ENCODE data around the gene TAL2.
"Not testable (repeated sequence)": the region's sequence is repeated elsewhere in the genome, so short reads cannot be mapped to it uniquely, and the experiment has no call there.

The TAL2 gene

DNA sequence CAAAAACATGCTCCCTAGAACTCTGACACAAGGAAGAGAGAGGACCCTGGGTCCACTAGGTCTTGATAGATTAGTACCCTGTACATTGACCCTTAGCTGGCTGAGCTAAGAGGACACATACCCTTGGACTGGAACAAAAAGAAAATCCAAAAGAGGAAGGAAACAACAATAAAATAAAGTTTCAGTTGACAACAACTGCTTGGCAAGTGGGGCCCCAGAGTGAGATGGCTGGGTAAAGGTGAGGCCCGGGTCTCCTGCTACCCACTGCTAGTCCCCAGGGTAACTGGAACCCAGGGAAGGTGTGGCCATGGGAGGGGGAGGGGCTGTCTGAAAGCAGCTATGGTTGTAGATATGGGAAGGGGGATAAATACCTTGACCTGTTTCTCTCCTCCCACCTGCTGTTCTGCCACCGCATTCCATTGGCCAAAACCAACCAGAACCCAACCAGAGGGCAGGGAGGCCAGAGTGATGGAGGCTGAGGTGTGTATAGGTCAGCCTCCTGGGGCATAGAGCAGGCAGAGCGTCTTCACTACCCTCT is 11.7 kb downstream of the TAL2 start:
- DNase-seq (ENCODE audit: low read depth, low spot score): no peak

- DNase-seq (ENCODE audit: low read depth, low spot score): no peak
Observed at GRCh38 chr9:105676351-105676923, 14.2 kb downstream of the TAL2 start.

GRCh38 chr9:105678163-105678562 is 15.9 kb downstream of the TAL2 start:
- DNase-seq (ENCODE audit: low read depth, low spot score): no peak

DNA sequence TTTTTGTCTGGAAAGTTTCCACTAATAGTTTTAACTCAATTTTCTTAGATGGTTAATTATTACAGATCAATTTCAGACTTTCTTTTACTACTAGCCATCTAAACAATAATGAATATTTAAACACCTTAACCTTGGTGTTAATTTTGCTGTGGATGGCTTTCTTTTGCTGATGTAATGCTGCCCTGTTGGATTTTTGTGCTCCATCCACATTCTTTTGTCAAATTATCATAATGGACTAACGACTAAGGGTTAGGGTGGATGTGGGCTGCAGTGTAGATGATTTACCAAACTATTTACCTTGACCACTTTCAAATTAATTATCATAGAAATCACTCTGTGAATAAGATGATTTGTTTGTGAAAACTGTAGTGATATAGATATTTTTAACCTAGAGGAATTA is 16.5 kb downstream of the TAL2 start:
- DNase-seq (ENCODE audit: low read depth, low spot score): no peak

- no peak for DNase-seq (ENCODE audit: low read depth, low spot score)
Observed at GRCh38 chr9:105679257-105680022, 17.2 kb downstream of the TAL2 start.

- DNase-seq (ENCODE audit: low read depth, low spot score): no peak
Observed at GRCh38 chr9:105681313-105681712, 19.1 kb downstream of the TAL2 start.

DNA sequence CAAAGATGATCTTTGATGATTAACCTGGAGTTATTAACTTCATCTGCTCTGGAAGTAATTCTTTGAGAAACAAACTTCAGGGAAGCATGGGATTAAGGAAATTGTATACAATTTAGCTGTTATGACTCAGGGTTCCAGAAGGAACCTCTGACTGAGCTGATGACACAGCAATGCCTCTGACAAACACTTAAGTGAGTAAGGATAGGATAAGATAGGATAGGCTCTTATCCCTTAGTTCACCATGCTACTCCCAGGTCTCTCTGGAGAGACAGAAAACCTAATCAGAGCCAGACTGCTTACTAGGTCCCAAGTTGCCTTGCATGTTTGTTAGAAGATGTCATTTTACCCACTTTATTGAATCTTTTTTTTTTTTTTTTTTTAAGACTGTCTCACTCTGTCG is 19.5 kb downstream of the TAL2 start:
- DNase-seq (ENCODE audit: low read depth, low spot score): no peak

DNA sequence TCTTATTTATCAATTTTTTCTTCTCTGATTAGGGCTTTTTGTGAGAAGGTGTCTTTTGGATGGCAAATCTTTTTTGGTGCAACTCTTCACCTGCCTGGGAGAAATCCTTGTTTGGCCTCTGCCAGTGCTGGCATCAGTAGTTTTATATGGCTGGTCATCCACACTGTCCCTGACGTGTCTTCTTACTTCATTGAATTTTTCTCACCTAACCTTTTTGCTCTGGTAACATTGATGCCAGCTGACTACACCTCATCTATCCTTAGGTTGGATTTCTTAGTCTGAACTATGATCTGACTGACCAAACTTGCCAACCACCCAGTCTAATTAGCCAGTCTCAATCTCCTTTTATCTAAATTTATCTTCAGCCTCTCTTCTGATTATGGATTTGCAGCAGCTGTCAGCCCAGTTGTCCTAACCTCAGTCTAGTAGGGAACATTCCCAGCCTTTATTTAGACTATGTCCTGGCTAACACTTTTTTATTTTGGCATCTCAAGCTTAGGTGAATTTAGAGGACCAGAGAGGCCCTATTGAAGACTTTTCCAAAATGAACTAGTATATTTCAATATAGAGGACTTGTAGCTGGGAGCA is 21.5 kb downstream of the TAL2 start:
- DNase-seq (ENCODE audit: low read depth, low spot score): no peak

DNA sequence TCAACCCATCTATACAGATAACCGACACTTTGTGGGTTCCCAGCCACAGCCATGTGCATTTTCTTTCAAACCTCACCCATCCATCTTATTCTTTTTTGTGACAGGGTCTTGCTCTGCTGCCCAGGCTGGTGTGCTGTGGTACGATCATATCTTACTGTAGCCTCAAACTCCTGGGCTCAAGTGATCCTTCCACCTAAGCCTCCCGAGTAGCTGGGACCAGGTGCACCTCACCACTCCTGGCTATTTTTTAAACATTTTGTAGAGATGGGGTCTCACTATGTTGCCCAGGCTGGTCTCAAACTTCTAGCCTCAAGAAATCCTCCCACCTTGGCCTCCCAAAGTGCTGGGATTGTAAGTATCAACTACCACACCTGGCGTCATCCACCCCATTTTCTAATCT is 24.7 kb downstream of the TAL2 start:
- DNase-seq (ENCODE audit: low read depth, low spot score): no peak

DNA sequence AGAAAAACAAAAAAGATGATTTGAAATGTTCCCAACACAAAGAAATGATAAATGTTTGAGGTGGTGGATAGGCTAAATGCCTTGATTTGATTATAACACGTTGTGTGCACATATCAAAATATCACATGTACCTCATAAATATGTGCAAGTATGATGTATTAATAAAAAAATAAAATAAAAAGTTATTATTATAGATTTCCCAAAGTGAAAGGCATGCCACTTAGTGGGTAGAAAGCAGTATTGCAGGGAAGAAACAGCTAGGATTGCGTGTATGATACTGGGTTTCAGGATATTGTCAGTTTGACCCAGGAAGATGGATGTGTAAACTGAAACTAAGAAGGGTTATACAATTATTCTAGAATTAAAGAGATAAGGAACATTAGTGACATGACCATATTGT is 28.5 kb downstream of the TAL2 start:
- DNase-seq (ENCODE audit: low read depth, low spot score): no peak

GRCh38 chr9:105693435-105694189 is 31.4 kb downstream of the TAL2 start:
- peak; percentile 27 for DNase-seq (ENCODE audit: low read depth, low spot score)

GRCh38 chr9:105694190-105694847 is 32.1 kb downstream of the TAL2 start, which contains the start of gene TMEM38B:
Gene TMEM38B, plus strand, starts transcription at chr9:105694541. Its CDS starts 120 bp downstream, at chr9:105694661.
- DNase-seq (ENCODE audit: low read depth, low spot score): peak; percentile 83

- peak; percentile 71 for DNase-seq (ENCODE audit: low read depth, low spot score)
Observed at GRCh38 chr9:105694848-105695581, 32.8 kb downstream of the TAL2 start.

DNA sequence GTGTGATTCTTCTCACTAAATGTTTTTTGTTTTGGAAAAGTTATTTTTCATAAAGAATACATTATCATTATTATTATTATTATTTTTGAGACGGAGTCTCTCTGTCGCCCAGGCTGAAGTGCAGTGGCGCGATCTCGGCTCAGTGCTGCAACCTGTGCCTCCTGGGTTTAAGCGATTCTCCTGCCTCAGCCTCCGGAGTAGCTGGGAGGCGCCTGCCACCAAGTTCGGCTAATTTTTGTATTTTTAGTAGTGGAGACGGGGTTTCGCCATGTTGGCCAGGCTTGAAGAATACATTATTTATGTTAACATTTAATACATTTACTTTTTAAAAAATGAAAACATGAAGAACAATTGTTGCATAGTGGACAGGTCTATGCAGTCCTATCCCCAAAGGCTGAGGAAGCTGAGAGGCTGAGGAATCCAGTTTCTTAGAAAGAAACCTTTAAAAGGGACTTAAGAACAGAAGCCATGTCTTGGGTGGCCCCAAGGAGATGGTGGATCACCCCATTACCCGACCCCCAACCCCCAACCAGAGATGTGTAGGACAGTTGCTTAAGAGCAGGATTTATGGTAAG is 34.0 kb downstream of the TAL2 start:
- no peak for DNase-seq (ENCODE audit: low read depth, low spot score)

DNA sequence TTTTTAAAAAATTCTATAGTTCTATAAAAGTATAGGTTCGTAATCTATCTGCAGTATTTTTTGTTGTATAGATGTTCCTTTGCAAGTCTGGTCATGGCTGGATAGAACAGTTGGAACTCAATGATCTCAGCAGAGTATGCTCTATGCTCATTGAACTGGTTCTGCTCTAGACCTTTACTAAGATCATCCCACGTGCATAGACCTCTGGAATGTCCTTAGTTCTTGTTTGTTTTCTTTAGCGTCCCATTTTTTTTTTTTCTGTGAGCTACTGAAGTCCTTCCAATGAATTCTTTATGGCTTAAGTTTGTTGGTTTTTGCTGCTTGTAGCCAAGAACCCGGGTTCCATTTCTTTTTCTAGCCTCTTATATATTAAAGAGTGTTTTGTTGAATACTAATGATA is 35.6 kb downstream of the TAL2 start:
- DNase-seq (ENCODE audit: low read depth, low spot score): no peak

DNA sequence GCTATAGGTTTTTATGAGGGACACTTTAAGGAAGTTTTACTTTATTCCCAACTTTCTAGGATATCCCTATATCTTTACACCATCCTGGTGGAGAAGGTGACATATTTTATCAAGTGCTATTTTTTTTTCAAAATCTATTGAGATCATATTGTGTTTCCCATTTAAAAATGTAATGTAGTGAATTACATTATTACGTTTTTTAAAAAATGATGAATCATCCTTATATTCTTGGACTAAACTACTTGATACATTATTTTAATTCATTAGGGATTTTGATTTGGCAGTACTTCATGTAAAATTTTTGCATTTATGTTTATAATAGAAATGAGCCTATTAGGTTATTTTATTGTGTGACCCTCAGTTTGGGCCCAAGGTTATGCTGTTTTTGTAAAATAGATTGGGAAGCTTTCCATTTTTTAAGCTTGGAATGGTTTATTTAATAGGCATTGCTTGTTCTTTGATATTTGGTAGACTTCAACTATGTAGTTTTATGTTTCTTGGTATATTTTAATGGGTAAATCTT is 36.2 kb downstream of the TAL2 start:
- no peak for DNase-seq (ENCODE audit: low read depth, low spot score)

DNA sequence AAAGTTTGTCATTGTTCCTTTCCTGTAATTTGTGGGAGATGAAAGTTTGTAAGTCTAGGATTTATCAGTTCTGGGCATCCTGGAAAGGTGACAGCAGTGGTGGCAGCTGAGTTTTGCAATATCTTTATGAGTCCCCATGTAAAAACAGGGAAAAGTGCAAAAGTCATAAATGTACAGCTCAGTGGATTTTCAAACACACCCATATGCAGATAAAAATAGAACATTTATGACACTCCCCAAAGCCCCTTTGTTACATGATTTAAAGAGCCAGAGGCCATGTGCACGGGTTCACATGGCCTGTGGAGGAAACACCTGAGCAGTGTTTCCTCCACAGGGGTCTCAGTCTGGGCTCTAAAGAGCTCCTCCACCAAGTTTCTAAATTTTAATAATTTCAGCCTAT is 38.4 kb downstream of the TAL2 start:
- no peak for DNase-seq (ENCODE audit: low read depth, low spot score)

GRCh38 chr9:105701145-105701544 is 38.9 kb downstream of the TAL2 start:
- DNase-seq (ENCODE audit: low read depth, low spot score): no peak

GRCh38 chr9:105702207-105702606 is 40.0 kb downstream of the TAL2 start:
- no peak for DNase-seq (ENCODE audit: low read depth, low spot score)

DNA sequence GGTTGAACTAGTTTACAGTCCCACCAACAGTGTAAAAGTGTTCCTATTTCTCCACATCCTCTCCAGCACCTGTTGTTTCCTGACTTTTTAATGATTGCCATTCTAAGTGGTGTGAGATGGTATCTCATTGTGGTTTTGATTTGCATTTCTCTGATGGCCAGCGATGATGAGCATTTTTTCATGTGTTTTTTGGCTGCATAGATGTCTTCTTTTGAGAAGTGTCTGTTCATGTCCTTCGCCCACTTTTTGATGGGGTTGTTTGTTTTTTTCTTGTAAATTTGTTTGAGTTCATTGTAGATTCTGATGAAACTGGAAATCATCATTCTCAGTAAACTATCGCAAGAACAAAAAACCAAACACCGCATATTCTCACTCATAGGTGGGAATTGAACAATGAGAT is 41.4 kb downstream of the TAL2 start:
- not testable (repeated sequence) for DNase-seq (ENCODE audit: low read depth, low spot score)

Measured in ELF-1 (cell line).